AG09319 (cell line): ENCODE results near the gene THTPA.

Experiments used
- DNase-seq: peaks from one replicate; pipeline ENCODE4 v3.0.0-alpha.2; 2010; ENCODE audit warnings: low read depth; ENCODE audit errors: extremely low read depth
- CTCF ChIP-seq: IDR thresholded peaks from 2 replicates; pipeline ENCODE4 v1.5.1; 2011; ENCODE audit warnings: low read depth, mild to moderate bottlenecking, inconsistent platforms, low read length, moderate library complexity

Gene THTPA

GRCh38 chr14:23570806-23571483 is 14.9 kb downstream of the THTPA start:
- no peak for DNase-seq

GRCh38 chr14:23571701-23572523 is 15.8 kb downstream of the THTPA start:
- TF ChIP-seq CTCF: no peak
- no peak for DNase-seq

More at GRCh38 chr14:23570806-23571483, 14.9 kb downstream of the THTPA start:
- TF ChIP-seq CTCF: no peak

GRCh38 chr14:23572524-23572828 is 16.4 kb downstream of the THTPA start:
- DNase-seq: no peak
- no peak for TF ChIP-seq CTCF

- no peak for TF ChIP-seq CTCF
- DNase-seq: no peak
Measured at GRCh38 chr14:23572836-23573235, 16.8 kb downstream of the THTPA start.

GRCh38 chr14:23573384-23574015 is 17.4 kb downstream of the THTPA start:
- DNase-seq: no peak

GRCh38 chr14:23577004-23577681 is 21.1 kb downstream of the THTPA start:
- TF ChIP-seq CTCF: no peak
- DNase-seq: no peak

More at GRCh38 chr14:23573384-23574015, 17.4 kb downstream of the THTPA start:
- TF ChIP-seq CTCF: no peak
